ENCODE results near the gene ZNF654. TPM values are rescaled to one million over a fixed set of nuclear protein-coding genes. Genes with fewer than 3 reads are reported as not detected.
A peak's percentile ranks its signal among the peaks of the same experiment; 100 is the strongest.

The ZNF654 gene
- total and polyA plus RNA-seq, 8 donors: 1.7 to 11.0 (median 5.1) TPM

DNA sequence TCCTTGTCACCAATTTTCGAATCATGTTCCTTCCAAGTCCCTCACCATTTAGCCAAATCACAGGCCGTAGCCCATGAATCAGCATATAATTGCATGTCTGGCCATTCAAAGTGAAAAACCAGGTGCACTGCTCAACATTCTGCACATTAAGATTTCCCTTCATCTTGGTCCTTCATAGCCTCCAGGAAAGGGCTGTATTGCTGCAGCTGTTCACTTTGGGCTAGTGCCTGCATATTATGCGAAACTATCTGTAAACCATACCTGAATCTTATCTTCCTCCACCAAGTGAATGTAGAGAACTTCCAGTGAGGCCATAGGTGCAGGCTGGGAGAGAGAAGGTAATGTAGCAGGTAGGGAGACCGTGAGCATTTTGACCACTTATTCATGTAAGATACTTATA, 18.5 kb upstream of the ZNF654 start:
- no peaks in the 10 kb centered on the region for H3K36me3 ChIP-seq
- FAIRE-seq: no peak
- ATAC-seq: no peak
- no peaks in the 10 kb centered on the region for H3K27me3 ChIP-seq
- no peak overlapping the region for H3K4me3 ChIP-seq
- intact Hi-C loops (cut with DNase I): no loop called here
- no peaks in the 10 kb centered on the region for H3K4me1 ChIP-seq
- 75 to 84% methylated on average over 4 of the region's 4 CpGs for WGBS, 2 donors
- H3K27ac ChIP-seq: no peak overlapping the region
- TF ChIP-seq CTCF (IDR thresholded peaks at IDR 0.05): no peak
- no peak for DNase-seq
- no peaks in the 10 kb centered on the region for H3K9me3 ChIP-seq

- DNase-seq (no peak), FAIRE-seq (no peak), ATAC-seq (no peak)
- TF ChIP-seq CTCF (IDR thresholded peaks at IDR 0.05): no peak
- no peaks in the 10 kb centered on the region for H3K27me3 ChIP-seq
- intact Hi-C loops (cut with DNase I): no loop called here
- 97 to 100% methylated on average over 3 of the region's 3 CpGs for WGBS, 2 donors
- H3K9me3 ChIP-seq: no peaks in the 10 kb centered on the region
- no peaks in the 10 kb centered on the region for H3K4me1 ChIP-seq
- no peak overlapping the region for H3K27ac ChIP-seq
- no peak overlapping the region for H3K4me3 ChIP-seq
- H3K36me3 ChIP-seq: no peaks in the 10 kb centered on the region
Measured at GRCh38 chr3:88041005-88041404, 18.1 kb upstream of the ZNF654 start.

DNA sequence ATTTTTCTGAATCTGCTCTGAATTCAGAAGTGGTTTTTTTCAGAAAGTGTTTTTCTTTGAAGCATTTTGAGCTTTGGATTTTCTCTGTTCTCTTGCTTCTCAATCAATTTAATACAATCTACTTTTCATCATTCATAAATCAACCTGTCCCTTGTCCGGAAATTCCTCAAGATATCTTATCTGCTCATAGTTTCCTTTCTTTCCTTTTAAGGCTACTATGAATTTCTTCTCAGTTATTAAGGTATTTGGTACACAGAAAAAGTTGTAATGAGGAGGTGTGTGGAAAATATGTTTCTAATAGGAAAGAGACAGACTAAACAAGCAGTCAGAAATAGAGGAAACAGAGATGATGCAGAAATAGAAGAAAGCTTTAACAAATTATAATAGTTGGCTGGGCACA, 14.6 kb upstream of the ZNF654 start:
- intact Hi-C loops (cut with DNase I): no loop called here
- DNase-seq (no peak), FAIRE-seq (no peak), ATAC-seq (no peak)
- no peaks in the 10 kb centered on the region for H3K9me3 ChIP-seq
- WGBS, 2 donors: 23 to 31% methylated on average over 1 of the region's 1 CpG
- no peaks in the 10 kb centered on the region for H3K4me1 ChIP-seq
- no peak for TF ChIP-seq CTCF (IDR thresholded peaks at IDR 0.05)
- H3K4me3 ChIP-seq: no peak overlapping the region
- H3K36me3 ChIP-seq: no peaks in the 10 kb centered on the region
- H3K27me3 ChIP-seq: no peaks in the 10 kb centered on the region
- H3K27ac ChIP-seq: no peak overlapping the region

GRCh38 chr3:88046766-88047165, 12.3 kb upstream of the ZNF654 start:
- no peak for DNase-seq
- H3K27ac ChIP-seq: no peak overlapping the region
- H3K27me3 ChIP-seq: no peaks in the 10 kb centered on the region
- intact Hi-C loops (cut with DNase I): no loop called here
- WGBS, 2 donors: 77 to 81% methylated on average over 5 of the region's 5 CpGs
- no peak for TF ChIP-seq CTCF (IDR thresholded peaks at IDR 0.05)
- H3K36me3 ChIP-seq: no peaks in the 10 kb centered on the region
- H3K9me3 ChIP-seq: no peaks in the 10 kb centered on the region
- H3K4me3 ChIP-seq: no peak overlapping the region
- ATAC-seq: no peak
- no peaks in the 10 kb centered on the region for H3K4me1 ChIP-seq
- no peak for FAIRE-seq

DNA sequence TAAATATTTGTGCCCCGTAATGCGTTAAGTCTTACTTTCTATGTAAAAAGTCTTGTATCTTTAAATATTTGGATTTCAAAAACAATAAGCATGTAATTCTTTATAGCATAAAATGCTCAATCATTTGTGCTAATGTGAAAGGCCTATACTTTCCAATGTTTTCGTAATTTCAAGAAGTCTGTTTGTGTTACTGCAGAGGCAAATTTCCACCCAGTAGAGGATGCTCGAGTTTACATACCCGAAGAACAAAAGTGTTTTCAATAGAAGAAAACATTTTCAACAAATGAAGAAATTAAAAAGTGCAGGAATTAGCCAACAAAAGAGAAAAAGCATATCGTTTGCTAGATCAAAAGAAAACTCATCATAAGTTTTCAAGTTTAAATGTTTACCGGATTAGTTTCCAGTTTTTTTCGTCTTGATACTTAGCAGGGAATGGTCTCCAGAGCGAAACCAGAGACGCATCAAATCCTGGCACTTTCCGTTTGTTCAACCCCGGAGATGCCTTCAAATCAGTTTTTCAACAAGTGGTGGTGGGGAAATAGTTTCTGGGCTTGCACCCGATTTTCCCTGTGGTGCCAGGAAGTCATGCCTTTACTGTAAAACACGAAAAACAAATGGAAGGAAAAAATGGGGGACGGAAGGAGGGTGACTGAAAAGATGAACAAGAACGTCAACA, 1.3 kb upstream of the ZNF654 start:
- DNase-seq (no peak), FAIRE-seq (peak; percentile 9), ATAC-seq (no peak)
- no peaks in the 10 kb centered on the region for H3K27me3 ChIP-seq
- WGBS, 2 donors: 12 to 15% methylated on average over 16 of the region's 16 CpGs
- intact Hi-C loops (cut with DNase I): no loop called here
- peak overlapping the region; percentile 87 to 94 (median 92) for H3K27ac ChIP-seq
- H3K36me3 ChIP-seq: peaks cover 0 to 12% (median 0%) of the 10 kb centered on the region in 3 donors
- H3K4me1 ChIP-seq: peaks cover 20 to 35% (median 29%) of the 10 kb centered on the region in 3 donors
- H3K4me3 ChIP-seq: peak overlapping the region; percentile 68 to 98 (median 84)
- no peak for TF ChIP-seq CTCF (IDR thresholded peaks at IDR 0.05)
- H3K9me3 ChIP-seq: no peaks in the 10 kb centered on the region

Measured in pancreas (tissue), 10 donors.